GM15510 (cell line): ENCODE results near the gene TUFM.

Source experiments
- POLR2A ChIP-seq: IDR thresholded peaks from 3 replicates; pipeline ENCODE4 v1.6.1; 2011; ENCODE audit warnings: borderline replicate concordance; ENCODE audit not compliant: insufficient read length; ENCODE audit errors: extremely low read depth

The TUFM gene

GRCh38 chr16:28846080-28846932 is at the start of gene TUFM:
Gene TUFM, minus strand, starts transcription at chr16:28846348. Its CDS starts 79 bp downstream, at chr16:28846269.
- peak; percentile 62 for TF ChIP-seq POLR2A

GRCh38 chr16:28895609-28896008 is 49.5 kb upstream of the TUFM start:
- no peak for TF ChIP-seq POLR2A

- TF ChIP-seq POLR2A: no peak
Measured at GRCh38 chr16:28893291-28893690, 47.1 kb upstream of the TUFM start.

GRCh38 chr16:28891964-28892890 is 46.1 kb upstream of the TUFM start:
- TF ChIP-seq POLR2A: no peak

GRCh38 chr16:28886945-28887344 is 40.8 kb upstream of the TUFM start:
- TF ChIP-seq POLR2A: no peak

GRCh38 chr16:28884045-28884444 is 37.9 kb upstream of the TUFM start:
- TF ChIP-seq POLR2A: no peak

GRCh38 chr16:28883221-28883996 is 37.3 kb upstream of the TUFM start:
- TF ChIP-seq POLR2A: no peak

GRCh38 chr16:28882551-28883160 is 36.5 kb upstream of the TUFM start:
- TF ChIP-seq POLR2A: no peak

- TF ChIP-seq POLR2A: no peak
Measured at GRCh38 chr16:28880955-28881354, 34.8 kb upstream of the TUFM start.

GRCh38 chr16:28880589-28880915 is 34.4 kb upstream of the TUFM start:
- TF ChIP-seq POLR2A: no peak

- peak; percentile 80 for TF ChIP-seq POLR2A
Measured at GRCh38 chr16:28879841-28880588, 33.9 kb upstream of the TUFM start.

GRCh38 chr16:28879261-28879840 is 33.2 kb upstream of the TUFM start:
- TF ChIP-seq POLR2A: no peak
